ENCODE measurements around the gene ATG7. TPM values are rescaled to one million over a fixed set of nuclear protein-coding genes. Genes with fewer than 3 reads are reported as not detected.

ATG7 gene
- total and polyA plus RNA-seq, 4 experiments from 2014 or later: 16.9 to 32.8 (median 27.8) TPM

- peak overlapping the region in 1 of 7 donors; percentile 36 for H3K27ac Mint-ChIP-seq
- CTCF ChIA-PET (ENCODE audit: partially characterized antibody): no interaction called here
- DNase-seq: no peak
- POLR2A ChIA-PET (ENCODE audit: partially characterized antibody): no interaction called here
- intact Hi-C loops (cut with micrococcal nuclease): no loop called here
- Histone ChIP-seq H3K4me3 (ENCODE audit: low read length in 2 of 2) (no peak overlapping the region), H3K36me3 (ENCODE audit: insufficient read depth, low read length) (no peaks in the 10 kb centered on the region), H3K9me3 (ENCODE audit: control insufficient read depth in 1 of 2, low read length in 2 of 2) (no peaks in the 10 kb centered on the region), H3K27ac (ENCODE audit: low read depth, low read length) (no peak overlapping the region), H3K4me1 (ENCODE audit: insufficient read depth, low read length) (no peaks in the 10 kb centered on the region), H3K27me3 (ENCODE audit: insufficient read depth, low read length) (no peaks in the 10 kb centered on the region)
- peaks cover 29% of the 10 kb centered on the region in 2 donors for H3K36me3 Mint-ChIP-seq
- H3K9me3 Mint-ChIP-seq: no peaks in the 10 kb centered on the region
- H3K4me3 Mint-ChIP-seq: no peak overlapping the region
- no peaks in the 10 kb centered on the region for H3K4me1 Mint-ChIP-seq
- H3K27me3 Mint-ChIP-seq: no peaks in the 10 kb centered on the region
These were observed 195.7 kb downstream of the ATG7 start for GRCh38 chr3:11467875-11468274.

- Mint-ChIP-seq H3K4me3 (no peak overlapping the region), H3K27me3 (no peaks in the 10 kb centered on the region), H3K4me1 (no peaks in the 10 kb centered on the region), H3K36me3 (peaks cover 22 to 28% of the 10 kb centered on the region in 2 donors), H3K9me3 (no peaks in the 10 kb centered on the region), H3K27ac (peak overlapping the region in 1 of 7 donors; percentile 4)
- Histone ChIP-seq H3K9me3 (ENCODE audit: control insufficient read depth in 1 of 2, low read length in 2 of 2) (no peaks in the 10 kb centered on the region), H3K4me3 (ENCODE audit: low read length in 2 of 2) (no peak overlapping the region), H3K4me1 (ENCODE audit: insufficient read depth, low read length) (no peaks in the 10 kb centered on the region), H3K36me3 (ENCODE audit: insufficient read depth, low read length) (no peaks in the 10 kb centered on the region), H3K27ac (ENCODE audit: low read depth, low read length) (no peak overlapping the region), H3K27me3 (ENCODE audit: insufficient read depth, low read length) (no peaks in the 10 kb centered on the region)
- CTCF ChIA-PET (ENCODE audit: partially characterized antibody): no interaction called here
- DNase-seq: no peak
- POLR2A ChIA-PET (ENCODE audit: partially characterized antibody): no interaction called here
- intact Hi-C loops (cut with micrococcal nuclease): no loop called here
These were observed 198.0 kb downstream of the ATG7 start for GRCh38 chr3:11470031-11470853.

GRCh38 chr3:11475324-11475723 is 203.1 kb downstream of the ATG7 start:
- H3K27ac Mint-ChIP-seq: peak overlapping the region in 1 of 7 donors; percentile 43

GRCh38 chr3:11476735-11477144 is 204.5 kb downstream of the ATG7 start:
- peaks cover 2 to 9% of the 10 kb centered on the region in 2 donors for H3K36me3 Mint-ChIP-seq

More at GRCh38 chr3:11475324-11475723, 203.1 kb downstream of the ATG7 start:
- H3K4me3 Mint-ChIP-seq: no peak overlapping the region
- CTCF ChIA-PET (ENCODE audit: partially characterized antibody): no interaction called here
- Histone ChIP-seq H3K9me3 (ENCODE audit: control insufficient read depth in 1 of 2, low read length in 2 of 2) (no peaks in the 10 kb centered on the region), H3K4me3 (ENCODE audit: low read length in 2 of 2) (no peak overlapping the region), H3K27me3 (ENCODE audit: insufficient read depth, low read length) (no peaks in the 10 kb centered on the region), H3K4me1 (ENCODE audit: insufficient read depth, low read length) (no peaks in the 10 kb centered on the region), H3K36me3 (ENCODE audit: insufficient read depth, low read length) (no peaks in the 10 kb centered on the region), H3K27ac (ENCODE audit: low read depth, low read length) (no peak overlapping the region)
- intact Hi-C loops (cut with micrococcal nuclease): no loop called here
- no peak for DNase-seq
- POLR2A ChIA-PET (ENCODE audit: partially characterized antibody): no interaction called here
- H3K36me3 Mint-ChIP-seq: peaks cover 6 to 9% of the 10 kb centered on the region in 2 donors
- H3K4me1 Mint-ChIP-seq: no peaks in the 10 kb centered on the region
- H3K27me3 Mint-ChIP-seq: no peaks in the 10 kb centered on the region
- H3K9me3 Mint-ChIP-seq: no peaks in the 10 kb centered on the region

GRCh38 chr3:11477407-11477911 is 205.3 kb downstream of the ATG7 start:
- Histone ChIP-seq H3K27me3 (ENCODE audit: insufficient read depth, low read length) (no peaks in the 10 kb centered on the region), H3K4me1 (ENCODE audit: insufficient read depth, low read length) (no peaks in the 10 kb centered on the region), H3K27ac (ENCODE audit: low read depth, low read length) (no peak overlapping the region), H3K36me3 (ENCODE audit: insufficient read depth, low read length) (no peaks in the 10 kb centered on the region), H3K9me3 (ENCODE audit: control insufficient read depth in 1 of 2, low read length in 2 of 2) (no peaks in the 10 kb centered on the region), H3K4me3 (ENCODE audit: low read length in 2 of 2) (no peak overlapping the region)
- no peak for DNase-seq
- H3K4me3 Mint-ChIP-seq: no peak overlapping the region
- ChIA-PET CTCF (ENCODE audit: partially characterized antibody) (no interaction called here), POLR2A (ENCODE audit: partially characterized antibody) (no interaction called here)
- no peaks in the 10 kb centered on the region for H3K4me1 Mint-ChIP-seq
- H3K9me3 Mint-ChIP-seq: no peaks in the 10 kb centered on the region
- H3K36me3 Mint-ChIP-seq: peaks cover 2 to 9% of the 10 kb centered on the region in 2 donors
- intact Hi-C loops (cut with micrococcal nuclease): no loop called here
- H3K27me3 Mint-ChIP-seq: no peaks in the 10 kb centered on the region
- H3K27ac Mint-ChIP-seq: no peak overlapping the region

More at GRCh38 chr3:11476735-11477144, 204.5 kb downstream of the ATG7 start:
- Mint-ChIP-seq H3K27me3 (no peaks in the 10 kb centered on the region), H3K4me3 (no peak overlapping the region), H3K9me3 (no peaks in the 10 kb centered on the region), H3K4me1 (no peaks in the 10 kb centered on the region), H3K27ac (no peak overlapping the region)
- Histone ChIP-seq H3K27ac (ENCODE audit: low read depth, low read length) (no peak overlapping the region), H3K4me1 (ENCODE audit: insufficient read depth, low read length) (no peaks in the 10 kb centered on the region), H3K27me3 (ENCODE audit: insufficient read depth, low read length) (no peaks in the 10 kb centered on the region), H3K36me3 (ENCODE audit: insufficient read depth, low read length) (no peaks in the 10 kb centered on the region), H3K9me3 (ENCODE audit: control insufficient read depth in 1 of 2, low read length in 2 of 2) (no peaks in the 10 kb centered on the region), H3K4me3 (ENCODE audit: low read length in 2 of 2) (no peak overlapping the region)
- ChIA-PET CTCF (ENCODE audit: partially characterized antibody) (no interaction called here), POLR2A (ENCODE audit: partially characterized antibody) (no interaction called here)
- DNase-seq: no peak
- intact Hi-C loops (cut with micrococcal nuclease): no loop called here

GRCh38 chr3:11478167-11478566 is 206.0 kb downstream of the ATG7 start:
- Histone ChIP-seq H3K36me3 (ENCODE audit: insufficient read depth, low read length) (no peaks in the 10 kb centered on the region), H3K27me3 (ENCODE audit: insufficient read depth, low read length) (no peaks in the 10 kb centered on the region), H3K27ac (ENCODE audit: low read depth, low read length) (no peak overlapping the region), H3K4me3 (ENCODE audit: low read length in 2 of 2) (no peak overlapping the region), H3K4me1 (ENCODE audit: insufficient read depth, low read length) (no peaks in the 10 kb centered on the region), H3K9me3 (ENCODE audit: control insufficient read depth in 1 of 2, low read length in 2 of 2) (no peaks in the 10 kb centered on the region)
- intact Hi-C loops (cut with micrococcal nuclease): no loop called here
- Mint-ChIP-seq H3K27ac (no peak overlapping the region), H3K27me3 (no peaks in the 10 kb centered on the region), H3K36me3 (peaks cover 2 to 9% of the 10 kb centered on the region in 2 donors), H3K4me3 (no peak overlapping the region), H3K9me3 (no peaks in the 10 kb centered on the region), H3K4me1 (no peaks in the 10 kb centered on the region)
- DNase-seq: no peak
- ChIA-PET CTCF (ENCODE audit: partially characterized antibody) (no interaction called here), POLR2A (ENCODE audit: partially characterized antibody) (no interaction called here)

- no peaks in the 10 kb centered on the region for H3K9me3 ChIP-seq (ENCODE audit: control insufficient read depth in 1 of 2, low read length in 2 of 2)
- Mint-ChIP-seq H3K4me3 (no peak overlapping the region), H3K27ac (no peak overlapping the region), H3K9me3 (peaks cover 0 to 7% (median 0%) of the 10 kb centered on the region in 8 donors), H3K4me1 (no peaks in the 10 kb centered on the region), H3K27me3 (no peaks in the 10 kb centered on the region), H3K36me3 (peaks cover 7 to 9% of the 10 kb centered on the region in 2 donors)
- CTCF ChIA-PET (ENCODE audit: partially characterized antibody): no interaction called here
- H3K4me1 ChIP-seq (ENCODE audit: insufficient read depth, low read length): no peaks in the 10 kb centered on the region
- H3K27me3 ChIP-seq (ENCODE audit: insufficient read depth, low read length): no peaks in the 10 kb centered on the region
- no peak overlapping the region for H3K4me3 ChIP-seq (ENCODE audit: low read length in 2 of 2)
- no peak overlapping the region for H3K27ac ChIP-seq (ENCODE audit: low read depth, low read length)
- H3K36me3 ChIP-seq (ENCODE audit: insufficient read depth, low read length): no peaks in the 10 kb centered on the region
- DNase-seq: no peak
- POLR2A ChIA-PET (ENCODE audit: partially characterized antibody): no interaction called here
- intact Hi-C loops (cut with micrococcal nuclease): no loop called here
These were observed 207.0 kb downstream of the ATG7 start for GRCh38 chr3:11479221-11479620.
